ENCODE results near the gene RNF111.

DNA sequence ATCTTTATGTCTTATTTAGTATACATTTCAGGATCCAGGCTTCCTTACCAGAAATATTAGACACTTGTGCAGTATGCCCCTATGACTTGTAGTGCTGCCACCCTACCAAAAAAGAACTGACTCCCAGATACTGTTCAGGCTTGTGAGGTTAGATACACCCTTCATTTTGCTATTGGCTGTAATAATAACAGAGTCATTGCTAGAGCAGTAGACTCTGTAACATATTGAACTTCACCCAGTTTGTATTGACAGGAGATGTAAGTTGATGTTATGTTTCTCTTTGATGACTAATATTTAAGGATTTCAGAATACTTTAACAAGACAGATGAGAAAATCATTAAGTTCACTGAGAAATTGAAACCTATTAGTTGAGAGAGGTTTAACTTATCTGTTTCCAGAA, 32.9 kb downstream of the RNF111 start:
- TF ChIP-seq REST (IDR thresholded peaks at IDR 0.05; ENCODE audit: insufficient read depth in 1 of 2, low read depth in 2 of 2, low read length in 2 of 2) (no peak), POLR2AphosphoS5 (IDR thresholded peaks at IDR 0.05; ENCODE audit: low read depth, low read length) (no peak), TAF1 (IDR thresholded peaks at IDR 0.05; ENCODE audit: borderline replicate concordance, insufficient read depth, low read length) (no peak), FOXP2 (optimal IDR thresholded peaks at IDR 0.05; ENCODE audit: borderline replicate concordance, extremely low read depth, extremely low read length, insufficient read depth) (no peak)

Data from PFSK-1 (cell line).